WTC11 (cell line): ENCODE data around the gene EZR.

Source experiments
- ATF3 ChIP-seq: sonication (generic); formaldehyde crosslinking; conservative IDR thresholded peaks from 2 replicates; pipeline ENCODE4 v1.8.1; 2022; ENCODE audit warnings: mild to moderate bottlenecking, missing genetic modification reagents
- CREB1 ChIP-seq: sonication (generic); formaldehyde crosslinking; IDR thresholded peaks from 2 replicates; pipeline ENCODE4 v1.8.0; 2023; ENCODE audit warnings: mild to moderate bottlenecking, missing genetic modification reagents
- CTCF ChIP-seq: fragments of 200-600 bp; IDR thresholded peaks from 2 replicates; pipeline ENCODE4 v1.8.0; 2022; ENCODE audit warnings: antibody characterized with exemption
- E2F1 ChIP-seq: sonication (generic); formaldehyde crosslinking; IDR thresholded peaks from 2 replicates; pipeline ENCODE4 v1.8.0; 2022; ENCODE audit warnings: mild to moderate bottlenecking, missing genetic modification reagents
- ESRRA ChIP-seq: sonication (generic); formaldehyde crosslinking; IDR thresholded peaks from 2 replicates; pipeline ENCODE4 v1.8.1; 2022; ENCODE audit warnings: mild to moderate bottlenecking, missing genetic modification reagents, borderline replicate concordance
- FOXK1 ChIP-seq: sonication (generic); formaldehyde crosslinking; IDR thresholded peaks from 2 replicates; pipeline ENCODE4 v1.8.0; 2022; ENCODE audit warnings: mild to moderate bottlenecking, moderate library complexity, missing genetic modification reagents
- MAX ChIP-seq: sonication (generic); formaldehyde crosslinking; IDR thresholded peaks from 2 replicates; pipeline ENCODE4 v1.8.0; 2022; ENCODE audit warnings: mild to moderate bottlenecking, missing genetic modification reagents
- NR2C2 ChIP-seq: sonication (generic); formaldehyde crosslinking; IDR thresholded peaks from 2 replicates; pipeline ENCODE4 v1.8.0; 2022; ENCODE audit warnings: mild to moderate bottlenecking, missing genetic modification reagents
- PREB ChIP-seq: sonication (generic); formaldehyde crosslinking; IDR thresholded peaks from 2 replicates; pipeline ENCODE4 v1.8.1; 2022; ENCODE audit warnings: mild to moderate bottlenecking, missing genetic modification reagents, moderate library complexity, borderline replicate concordance
- STAT6 ChIP-seq: sonication (generic); formaldehyde crosslinking; conservative IDR thresholded peaks from 2 replicates; pipeline ENCODE4 v1.8.1; 2023; ENCODE audit warnings: mild to moderate bottlenecking, low read depth, missing genetic modification reagents, moderate library complexity
- ZNF138 ChIP-seq: sonication (generic); formaldehyde crosslinking; conservative IDR thresholded peaks from 2 replicates; pipeline ENCODE4 v1.8.1; 2022; ENCODE audit warnings: mild to moderate bottlenecking, moderate library complexity, missing genetic modification reagents
- ZNF416 ChIP-seq: fragments of 250-450 bp; sonication (Bioruptor Pico); IDR thresholded peaks from 2 replicates; pipeline ENCODE4 v1.9.0; 2021; ENCODE audit warnings: mild to moderate bottlenecking, inconsistent platforms
- ZNF423 ChIP-seq: fragments of 250-450 bp; sonication (Bioruptor Pico); IDR thresholded peaks from 2 replicates; pipeline ENCODE4 v2.1.2; 2022; ENCODE audit warnings: mild to moderate bottlenecking, moderate library complexity

GRCh38 chr6:158765499-158766068 lies 53.6 kb downstream of the EZR start:
- TF ChIP-seq CTCF (no peak), MAX (CRISPR knock-in tag) (no peak), CREB1 (CRISPR knock-in tag) (no peak), ESRRA (CRISPR knock-in tag) (no peak), NR2C2 (CRISPR knock-in tag) (no peak), ZNF138 (CRISPR knock-in tag) (no peak), FOXK1 (CRISPR knock-in tag) (no peak), STAT6 (no peak), ATF3 (CRISPR knock-in tag) (no peak), ZNF423 (CRISPR knock-in tag) (no peak), ZNF416 (CRISPR knock-in tag) (no peak), PREB (CRISPR knock-in tag) (no peak), E2F1 (CRISPR knock-in tag) (no peak)
